ENCODE results near the gene HECTD2.
"Not testable (repeated sequence)": the region's sequence is repeated elsewhere in the genome, so short reads cannot be mapped to it uniquely, and the experiment has no call there.

Gene HECTD2

GRCh38 chr10:91537614-91538383, 127.7 kb downstream of the HECTD2 start:
- no peak for DNase-seq (ENCODE audit: low spot score)

DNA sequence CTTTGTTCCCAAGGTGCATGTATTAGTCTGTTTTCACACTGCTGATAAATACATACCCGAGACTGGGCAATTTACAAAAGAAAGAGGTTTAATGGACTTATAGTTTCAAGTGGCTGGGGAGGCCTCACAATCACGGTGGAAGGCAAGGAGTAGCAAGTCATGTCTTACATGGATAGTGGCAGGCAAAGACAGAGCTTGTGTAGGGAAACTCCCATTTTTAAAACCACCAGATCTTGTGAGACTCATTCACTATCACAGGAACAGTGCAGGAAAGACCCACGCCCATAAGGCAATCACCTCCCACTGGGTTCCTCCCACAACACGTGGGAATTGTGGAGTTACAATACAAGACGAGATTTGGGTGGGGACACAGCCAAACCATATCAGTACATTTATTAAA, 129.8 kb downstream of the HECTD2 start:
- DNase-seq (ENCODE audit: low spot score), result no peak

- DNase-seq (ENCODE audit: low spot score), result no peak
These were observed 130.6 kb downstream of the HECTD2 start for GRCh38 chr10:91540733-91541132.

DNA sequence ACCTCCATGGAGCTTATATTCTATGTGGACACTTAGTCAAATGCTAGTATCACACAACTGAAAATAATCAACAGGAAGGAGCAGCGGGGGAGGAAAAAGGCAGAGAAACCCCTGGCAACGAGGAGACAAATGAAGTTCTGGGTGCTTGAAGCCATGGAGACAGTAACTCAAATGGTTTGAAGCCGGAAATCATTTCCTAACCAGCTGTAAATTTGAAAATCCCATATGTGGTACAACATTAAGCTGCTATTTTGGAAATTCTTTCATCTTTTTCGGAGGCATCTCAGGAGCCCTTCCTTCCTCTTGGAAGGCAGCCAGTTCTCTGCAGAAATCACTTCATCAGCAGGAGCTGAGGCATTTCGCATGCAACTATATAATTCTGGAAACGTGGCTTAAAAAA, 131.3 kb downstream of the HECTD2 start:
- no peak for DNase-seq (ENCODE audit: low spot score)

DNA sequence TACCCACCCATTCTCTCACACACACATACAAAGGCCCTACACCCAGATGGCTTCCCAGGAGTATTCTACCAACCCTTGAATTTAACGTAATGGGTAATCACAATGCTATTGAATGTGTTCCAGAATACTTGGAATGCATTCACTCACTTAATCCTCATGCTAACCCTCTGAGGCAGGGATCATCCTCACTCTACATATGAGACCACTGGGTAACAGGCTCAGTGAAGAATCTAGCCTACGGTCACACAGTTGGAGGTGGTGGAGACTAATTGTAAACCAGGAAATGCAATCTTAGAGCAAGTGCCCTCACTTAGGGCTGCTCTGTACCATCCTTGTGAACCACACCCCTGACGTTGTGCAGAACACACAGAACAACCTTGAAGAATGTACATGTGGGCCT, 135.2 kb downstream of the HECTD2 start:
- no peak for DNase-seq (ENCODE audit: low spot score)

- no peak for DNase-seq (ENCODE audit: low spot score)
These were observed 135.7 kb downstream of the HECTD2 start for GRCh38 chr10:91545838-91546237.

GRCh38 chr10:91549262-91549661, 139.1 kb downstream of the HECTD2 start:
- DNase-seq (ENCODE audit: low spot score), result no peak

- DNase-seq (ENCODE audit: low spot score), result no peak
These were observed 139.9 kb downstream of the HECTD2 start for GRCh38 chr10:91550021-91550420.

DNA sequence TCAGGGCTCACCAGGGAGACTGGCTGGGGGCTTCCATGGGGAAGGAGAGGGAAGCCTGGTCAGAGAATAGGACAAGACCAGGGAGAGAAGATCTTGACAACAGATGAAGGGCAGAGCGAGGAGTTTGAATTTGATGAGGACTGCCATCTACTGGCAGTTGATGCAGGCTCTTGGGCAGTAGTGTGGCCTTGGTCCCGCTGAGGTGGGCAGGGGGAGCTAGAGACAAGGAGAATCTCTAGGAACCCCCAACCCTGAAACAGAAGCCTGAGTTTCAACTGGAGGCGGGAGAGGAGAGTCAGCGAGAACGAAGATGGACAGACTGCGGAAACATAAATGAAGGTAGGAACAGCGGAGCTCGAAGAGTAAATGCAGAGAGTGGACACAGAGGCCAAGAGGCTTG, 141.7 kb downstream of the HECTD2 start:
- peak; percentile 38 for DNase-seq (ENCODE audit: low spot score)

- no peak for DNase-seq (ENCODE audit: low spot score)
These were observed 142.3 kb downstream of the HECTD2 start for GRCh38 chr10:91552274-91553095.

DNA sequence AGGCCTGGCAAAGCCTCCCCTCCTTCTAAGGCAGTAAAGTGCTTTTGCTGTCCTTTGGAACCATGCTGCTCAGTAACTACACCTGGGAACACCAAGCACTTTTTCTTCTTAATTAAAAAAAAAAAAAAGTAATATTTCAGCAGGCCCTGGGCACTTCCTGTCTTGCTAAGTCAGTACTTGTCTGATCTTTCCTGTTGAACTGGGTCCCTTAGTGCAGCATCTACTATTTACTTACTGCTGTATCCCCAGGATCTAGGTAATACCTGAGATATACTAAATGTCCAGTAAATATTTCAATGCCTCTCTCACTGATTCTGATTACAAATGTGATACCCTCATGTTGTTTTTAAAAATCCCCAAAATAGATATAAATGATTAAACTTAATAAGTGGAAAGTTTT, 145.3 kb downstream of the HECTD2 start:
- no peak for DNase-seq (ENCODE audit: low spot score)

GRCh38 chr10:91556691-91557566, 146.8 kb downstream of the HECTD2 start:
- DNase-seq (ENCODE audit: low spot score), result no peak

DNA sequence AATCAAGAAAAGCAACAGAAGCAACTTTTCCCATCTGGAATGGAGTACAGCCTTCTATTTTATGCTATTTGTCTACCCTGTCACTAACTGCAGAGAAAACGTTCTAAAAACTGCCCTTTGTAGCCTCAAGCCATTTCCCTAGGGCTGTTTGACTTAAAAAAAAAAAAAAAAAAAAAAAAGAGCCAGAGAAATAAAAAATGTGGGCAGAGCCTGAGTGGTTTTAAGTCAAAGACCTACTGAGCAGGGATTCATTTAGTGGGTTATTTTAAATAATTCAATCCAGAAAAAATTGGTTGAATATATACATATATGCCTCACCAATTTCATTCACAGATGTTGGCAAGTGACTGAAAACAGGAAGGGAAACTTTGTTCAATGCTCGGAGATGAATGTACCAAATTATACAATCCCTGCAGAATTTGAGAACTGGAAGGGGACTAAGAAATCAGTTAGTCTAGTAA, 147.5 kb downstream of the HECTD2 start:
- no peak for DNase-seq (ENCODE audit: low spot score)

DNA sequence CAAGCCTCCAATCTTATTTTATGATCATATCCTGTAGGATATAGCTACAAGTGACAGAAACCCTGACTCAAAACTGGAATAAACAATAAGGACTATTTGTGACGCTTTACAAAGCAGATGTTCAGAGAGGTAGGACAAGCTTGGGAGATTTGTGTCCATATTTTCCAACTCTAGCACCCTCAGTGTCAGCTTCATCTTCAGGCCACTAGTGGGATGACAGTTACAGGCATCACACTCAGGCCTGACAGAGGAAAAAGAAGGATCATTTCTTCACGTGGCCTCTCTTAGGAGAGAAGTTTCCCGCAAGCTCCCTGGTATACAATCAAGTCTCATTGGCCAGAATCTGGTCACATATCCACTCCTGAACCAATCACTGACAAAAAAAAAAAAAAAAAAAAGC, 148.3 kb downstream of the HECTD2 start:
- DNase-seq (ENCODE audit: low spot score), result no peak

GRCh38 chr10:91559169-91559568, 149.0 kb downstream of the HECTD2 start:
- DNase-seq (ENCODE audit: low spot score), result no peak

DNA sequence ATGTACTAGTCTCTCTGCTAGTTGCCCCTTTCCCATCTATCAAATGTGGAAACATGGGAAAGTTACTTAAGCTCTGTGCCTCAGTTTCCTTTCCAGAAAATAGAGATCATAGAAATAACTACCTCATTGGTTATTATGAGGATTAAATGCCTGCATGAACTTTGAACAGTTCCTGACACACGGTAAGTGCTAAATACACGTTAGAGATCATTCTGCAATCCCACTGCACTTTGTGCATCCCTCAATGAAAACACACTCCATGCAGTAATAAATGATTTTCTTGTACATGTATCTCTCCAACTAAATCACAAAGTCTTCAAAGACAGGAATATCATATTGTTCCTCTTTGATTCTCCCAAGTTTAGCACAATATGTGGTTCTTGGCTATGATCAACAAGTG, 149.6 kb downstream of the HECTD2 start:
- DNase-seq (ENCODE audit: low spot score), result no peak

DNA sequence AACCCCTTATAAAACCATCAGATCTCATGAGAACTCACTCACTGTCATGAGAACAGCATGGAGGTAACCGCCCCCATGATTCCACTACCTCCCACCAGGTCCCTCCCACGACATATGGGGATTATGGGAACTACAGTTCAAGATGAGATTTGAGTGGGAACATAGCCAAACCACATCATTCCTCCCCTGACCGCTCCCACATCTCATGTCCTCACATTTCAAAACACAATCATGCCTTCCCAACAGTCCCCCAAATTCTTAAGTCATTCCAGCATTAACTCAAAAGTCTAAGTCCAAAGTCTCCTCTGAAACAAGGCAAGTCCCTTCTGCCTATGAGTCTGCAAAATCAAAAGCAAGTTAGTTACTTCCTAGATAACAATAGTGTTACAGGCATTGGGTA, 150.7 kb downstream of the HECTD2 start:
- DNase-seq (ENCODE audit: low spot score), result not testable (repeated sequence)

- DNase-seq (ENCODE audit: low spot score), result no peak
These were observed 152.9 kb downstream of the HECTD2 start for GRCh38 chr10:91562839-91563581.

DNA sequence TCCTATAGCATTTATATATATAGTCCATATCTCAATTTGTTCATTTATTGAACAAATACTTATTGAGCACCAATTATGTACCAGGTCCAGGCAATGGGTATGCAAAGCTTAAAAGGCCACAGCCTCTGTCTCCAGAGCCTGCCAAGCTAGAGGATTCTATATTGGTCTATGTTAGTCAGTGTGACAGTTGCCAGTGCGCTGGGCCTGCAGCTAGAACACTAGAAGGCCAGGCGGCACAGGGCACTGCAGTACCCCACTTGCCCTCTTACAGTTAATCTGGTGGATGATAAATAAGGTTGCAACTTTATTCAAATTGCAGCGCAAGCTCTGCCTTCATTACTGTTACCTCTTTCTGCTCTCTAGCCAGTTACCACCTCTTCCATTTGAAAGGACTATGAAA, 153.9 kb downstream of the HECTD2 start:
- DNase-seq (ENCODE audit: low spot score), result no peak

All from hepatic stellate cell (primary cell).